CMK (cell line): Measurements from ENCODE around the gene HOGA1.
"Not testable (repeated sequence)": the region's sequence is repeated elsewhere in the genome, so short reads cannot be mapped to it uniquely, and the experiment has no call there.

ENCODE experiments used
- DNase-seq: peaks from one replicate; pipeline ENCODE4 v3.0.0-alpha.2; 2010; ENCODE audit warnings: low read depth

The HOGA1 gene

GRCh38 chr10:97611473-97611872 lies 27.3 kb downstream of the HOGA1 start:
- no peak for DNase-seq

- DNase-seq: no peak
Measured at GRCh38 chr10:97612386-97612785, 28.2 kb downstream of the HOGA1 start.

- DNase-seq: no peak
Measured at GRCh38 chr10:97618285-97618684, 34.1 kb downstream of the HOGA1 start.

GRCh38 chr10:97618733-97619132 lies 34.5 kb downstream of the HOGA1 start:
- DNase-seq: no peak

- DNase-seq: no peak
Measured at GRCh38 chr10:97623277-97623676, 39.1 kb downstream of the HOGA1 start.

- no peak for DNase-seq
Measured at GRCh38 chr10:97627731-97628130, 43.5 kb downstream of the HOGA1 start.

- no peak for DNase-seq
Measured at GRCh38 chr10:97628228-97628627, 44.0 kb downstream of the HOGA1 start.

GRCh38 chr10:97629289-97629688 lies 45.1 kb downstream of the HOGA1 start:
- DNase-seq: no peak

- DNase-seq: no peak
Measured at GRCh38 chr10:97631098-97631497, 46.9 kb downstream of the HOGA1 start.

GRCh38 chr10:97632949-97633884 lies 49.0 kb downstream of the HOGA1 start, which contains the start of gene MORN4:
Gene MORN4, minus strand, starts transcription at chr10:97633500. Its CDS starts 13,847 bp downstream, at chr10:97619653.
- peak; percentile 59 for DNase-seq

- DNase-seq: no peak
Measured at GRCh38 chr10:97633921-97634320, 49.7 kb downstream of the HOGA1 start.

GRCh38 chr10:97635577-97635976 lies 51.4 kb downstream of the HOGA1 start:
- no peak for DNase-seq

- DNase-seq: not testable (repeated sequence)
Measured at GRCh38 chr10:97639090-97639489, 54.9 kb downstream of the HOGA1 start.

GRCh38 chr10:97640174-97640867 lies 56.1 kb downstream of the HOGA1 start, which contains the start of gene PI4K2A:
Gene PI4K2A, plus strand, starts transcription at chr10:97640671. Its CDS starts 72 bp downstream, at chr10:97640743.
- peak; percentile 98 for DNase-seq

- no peak for DNase-seq
Measured at GRCh38 chr10:97640868-97641811, 57.0 kb downstream of the HOGA1 start.

GRCh38 chr10:97642471-97643159 lies 58.4 kb downstream of the HOGA1 start:
- DNase-seq: not testable (repeated sequence)

GRCh38 chr10:97643441-97643985 lies 59.3 kb downstream of the HOGA1 start:
- no peak for DNase-seq

- DNase-seq: no peak
Measured at GRCh38 chr10:97644936-97645335, 60.7 kb downstream of the HOGA1 start.

GRCh38 chr10:97647556-97647955 lies 63.4 kb downstream of the HOGA1 start:
- DNase-seq: no peak

- DNase-seq: no peak
Measured at GRCh38 chr10:97648562-97649404, 64.6 kb downstream of the HOGA1 start.
